Muscle of leg (tissue), 11 donors: ENCODE measurements around the gene TMEM164. TPM values are rescaled to one million over a fixed set of nuclear protein-coding genes. Genes with fewer than 3 reads are reported as not detected.

ENCODE experiments used
- DNase-seq: peaks from one replicate; pipeline ENCODE4 v3.0.0; 2013
- H3K27ac ChIP-seq: one replicate; pipeline ENCODE4 v1.5.1; 2013; ENCODE audit warnings: mild to moderate bottlenecking, low read length, control low read depth
- H3K27me3 ChIP-seq: one replicate; pipeline ENCODE4 v1.6.1; 2013; ENCODE audit warnings: low read length; ENCODE audit not compliant: control insufficient read depth, insufficient read depth
- H3K36me3 ChIP-seq: one replicate; pipeline ENCODE4 v1.6.1; 2013; ENCODE audit warnings: low read length; ENCODE audit not compliant: control insufficient read depth, insufficient read depth
- H3K4me1 ChIP-seq: one replicate; pipeline ENCODE4 v1.6.1; 2013; ENCODE audit warnings: low read length; ENCODE audit not compliant: control insufficient read depth, insufficient read depth
- H3K4me3 ChIP-seq: one replicate; pipeline ENCODE4 v1.5.1; 2013; ENCODE audit warnings: low read length, control low read depth
- H3K9me3 ChIP-seq: replicated peaks from 2 replicates; pipeline ENCODE4 v1.6.1; 2013; ENCODE audit warnings: low read depth, low read length; ENCODE audit not compliant: control insufficient read depth
- WGBS: methylation state at CpG from one replicate; pipeline ENCODE4 v1.1.5; 2013; ENCODE audit warnings: missing lambda C conversion rate; ENCODE audit not compliant: insufficient coverage; 5-methylcytosine and 5-hydroxymethylcytosine counted together
- polyA plus RNA-seq, 8 donors: library from polyadenylated mRNA; unstranded; fragments of 120-200 nt; gene quantifications; one replicate each; pipeline versions ENCODE4 v1.2.1 to v1.2.3, GENCODE V29; 2013; ENCODE audit warnings: inconsistent platforms in 1 of 8, low replicate concordance in 1 of 8; ENCODE audit not compliant: insufficient read length in 8 of 8, insufficient read depth in 1 of 8
- total RNA-seq: library from RNA; stranded (reverse); fragments of 120-200 nt; gene quantifications from one replicate; pipeline ENCODE4 v1.2.4, GENCODE V29; 2013

TMEM164 gene
- total and polyA plus RNA-seq, 9 donors = 17.9 to 33.5 (median 26.3) TPM

DNA sequence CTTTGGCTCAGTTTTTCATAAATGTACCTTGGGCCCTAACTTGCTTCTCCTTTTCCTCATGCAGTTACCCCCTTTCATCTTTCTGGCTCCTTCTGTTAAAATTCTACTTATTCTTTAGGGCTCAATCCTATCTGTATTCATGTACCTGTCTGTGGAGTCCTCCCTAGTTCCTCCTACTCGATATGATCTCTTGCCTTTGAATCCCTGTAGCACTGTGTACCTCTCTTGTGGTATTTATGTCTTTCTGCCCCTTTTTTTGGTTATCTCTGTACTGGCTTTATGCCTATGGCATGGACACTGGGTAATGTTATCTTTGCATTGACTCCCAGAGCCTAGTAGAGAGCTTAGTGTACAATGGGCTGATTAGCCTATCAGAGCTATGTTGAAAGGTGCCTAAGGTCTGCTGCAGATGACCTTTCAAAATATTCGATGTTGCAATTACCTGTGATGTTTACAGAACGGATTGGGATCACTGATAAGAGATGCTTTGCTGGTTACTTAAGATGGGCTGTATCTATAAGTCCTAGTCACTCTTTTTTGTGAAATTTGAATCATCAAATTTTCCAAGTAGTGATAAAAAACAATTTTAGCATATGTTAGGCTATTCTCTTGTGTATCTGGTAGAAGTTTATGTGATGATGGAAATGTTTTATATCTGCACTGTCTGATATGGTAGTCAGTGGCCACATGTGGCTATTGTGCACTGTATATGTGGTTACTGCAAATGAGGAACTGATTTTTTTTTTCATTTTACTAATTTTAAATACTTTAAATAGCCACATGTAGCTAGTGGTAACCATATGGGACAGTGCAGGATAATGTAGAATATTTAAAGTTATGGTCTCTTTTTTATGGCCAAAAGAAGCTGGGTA is 33.5 kb downstream of the TMEM164 start:
- WGBS = no CpG with 5 or more reads among the region's 3 CpGs
- H3K4me3 ChIP-seq = no peak overlapping the region
- DNase-seq = no peak
- H3K36me3 ChIP-seq = no peaks in the 10 kb centered on the region
- peaks cover 5% of the 10 kb centered on the region for H3K4me1 ChIP-seq
- H3K27me3 ChIP-seq = peaks cover 6% of the 10 kb centered on the region
- H3K27ac ChIP-seq = no peak overlapping the region
- no peaks in the 10 kb centered on the region for H3K9me3 ChIP-seq

- H3K27ac ChIP-seq = no peak overlapping the region
- H3K36me3 ChIP-seq = no peaks in the 10 kb centered on the region
- H3K4me3 ChIP-seq = no peak overlapping the region
- 100% methylated on average over 1 of the region's 2 CpGs for WGBS
- peaks cover 6% of the 10 kb centered on the region for H3K27me3 ChIP-seq
- peaks cover 5% of the 10 kb centered on the region for H3K4me1 ChIP-seq
- no peak for DNase-seq
- no peaks in the 10 kb centered on the region for H3K9me3 ChIP-seq
Observed at GRCh38 chrX:110037178-110037577, 34.3 kb downstream of the TMEM164 start.

DNA sequence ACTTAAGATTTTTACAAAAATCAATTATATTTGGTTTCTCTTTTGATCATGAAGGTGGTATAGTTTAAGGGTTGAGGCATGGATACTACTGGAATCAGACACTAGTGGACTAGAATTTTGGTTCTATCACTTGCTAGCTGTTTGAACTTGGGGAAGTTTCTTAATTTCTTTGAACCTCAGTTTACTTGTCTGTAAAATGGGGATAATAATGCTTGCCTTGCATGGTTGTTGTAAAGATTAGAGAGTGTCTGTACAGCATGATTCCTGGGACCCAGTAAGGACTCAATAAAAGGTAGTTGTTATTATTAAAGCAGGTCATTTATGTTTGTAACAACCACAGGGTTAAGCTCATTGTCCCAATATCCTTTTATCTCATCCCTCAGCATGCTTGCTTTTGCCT is 36.0 kb downstream of the TMEM164 start:
- Histone ChIP-seq H3K9me3 (no peaks in the 10 kb centered on the region), H3K36me3 (no peaks in the 10 kb centered on the region), H3K27me3 (peaks cover 6% of the 10 kb centered on the region), H3K27ac (no peak overlapping the region), H3K4me3 (no peak overlapping the region), H3K4me1 (no peaks in the 10 kb centered on the region)
- no peak for DNase-seq

DNA sequence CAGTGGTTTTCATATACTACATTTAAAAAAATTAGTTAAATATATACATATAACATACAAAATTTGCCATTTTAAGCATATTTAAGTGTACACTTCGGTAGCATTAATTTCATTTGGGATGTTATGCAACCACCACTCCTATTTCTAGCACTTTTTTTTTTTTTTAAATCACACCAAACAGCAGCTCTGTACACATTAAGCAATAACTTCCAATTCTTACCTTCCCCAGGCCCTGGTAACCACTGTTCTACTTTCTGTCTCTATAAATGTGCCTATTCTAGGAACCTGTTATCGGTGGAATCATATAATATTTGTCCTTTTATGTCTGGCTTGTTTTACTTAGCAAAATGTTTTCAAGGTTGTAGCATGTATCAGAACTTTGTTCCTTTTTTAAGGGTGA is 39.1 kb downstream of the TMEM164 start:
- no peak overlapping the region for H3K4me3 ChIP-seq
- DNase-seq = no peak
- H3K36me3 ChIP-seq = no peaks in the 10 kb centered on the region
- no peak overlapping the region for H3K27ac ChIP-seq
- peaks cover 7% of the 10 kb centered on the region for H3K4me1 ChIP-seq
- H3K9me3 ChIP-seq = no peaks in the 10 kb centered on the region
- peaks cover 12% of the 10 kb centered on the region for H3K27me3 ChIP-seq
- no CpG with 5 or more reads among the region's 2 CpGs for WGBS

DNA sequence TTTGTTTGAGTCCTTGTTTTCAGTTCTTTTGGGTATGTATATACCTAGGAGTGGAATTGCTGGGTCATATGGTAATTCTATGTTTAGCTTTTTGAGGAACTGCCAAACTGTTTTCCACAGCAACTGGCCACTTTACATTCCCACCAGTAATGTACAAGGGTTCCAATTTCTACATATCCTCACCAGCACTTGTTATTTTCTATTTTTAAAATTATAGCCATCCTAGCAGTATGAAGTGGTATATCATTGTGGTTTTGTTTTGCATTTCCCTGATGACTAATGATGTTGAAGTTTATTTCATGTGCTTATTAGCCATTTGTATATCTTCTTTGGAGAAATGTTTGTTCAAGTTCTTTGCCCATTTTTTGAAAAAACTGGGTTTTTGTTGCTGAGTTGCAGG is 39.6 kb downstream of the TMEM164 start:
- H3K4me3 ChIP-seq = no peak overlapping the region
- H3K9me3 ChIP-seq = no peaks in the 10 kb centered on the region
- H3K27me3 ChIP-seq = peaks cover 12% of the 10 kb centered on the region
- DNase-seq = no peak
- no peak overlapping the region for H3K27ac ChIP-seq
- no peaks in the 10 kb centered on the region for H3K36me3 ChIP-seq
- H3K4me1 ChIP-seq = peaks cover 7% of the 10 kb centered on the region

DNA sequence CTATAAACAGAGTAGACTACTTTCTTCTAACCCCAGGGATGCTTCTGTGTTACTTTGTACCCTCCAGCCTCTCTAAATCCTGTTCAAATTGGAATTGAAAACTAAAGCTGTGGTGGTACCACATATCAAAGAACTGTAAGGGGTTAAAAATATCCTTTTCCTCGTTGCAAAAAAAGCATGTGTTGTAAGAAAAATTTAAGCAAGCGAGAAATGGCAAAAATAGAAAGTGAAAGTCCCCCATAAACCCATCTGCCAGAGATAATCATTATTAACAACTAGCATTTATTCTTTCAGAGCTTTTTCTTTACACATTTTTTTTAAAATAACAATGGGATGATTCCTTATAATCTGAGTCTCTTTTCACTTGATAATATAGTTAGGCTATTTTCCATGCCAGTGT is 40.6 kb downstream of the TMEM164 start:
- WGBS = no CpG with 5 or more reads among the region's 2 CpGs
- H3K27ac ChIP-seq = no peak overlapping the region

DNA sequence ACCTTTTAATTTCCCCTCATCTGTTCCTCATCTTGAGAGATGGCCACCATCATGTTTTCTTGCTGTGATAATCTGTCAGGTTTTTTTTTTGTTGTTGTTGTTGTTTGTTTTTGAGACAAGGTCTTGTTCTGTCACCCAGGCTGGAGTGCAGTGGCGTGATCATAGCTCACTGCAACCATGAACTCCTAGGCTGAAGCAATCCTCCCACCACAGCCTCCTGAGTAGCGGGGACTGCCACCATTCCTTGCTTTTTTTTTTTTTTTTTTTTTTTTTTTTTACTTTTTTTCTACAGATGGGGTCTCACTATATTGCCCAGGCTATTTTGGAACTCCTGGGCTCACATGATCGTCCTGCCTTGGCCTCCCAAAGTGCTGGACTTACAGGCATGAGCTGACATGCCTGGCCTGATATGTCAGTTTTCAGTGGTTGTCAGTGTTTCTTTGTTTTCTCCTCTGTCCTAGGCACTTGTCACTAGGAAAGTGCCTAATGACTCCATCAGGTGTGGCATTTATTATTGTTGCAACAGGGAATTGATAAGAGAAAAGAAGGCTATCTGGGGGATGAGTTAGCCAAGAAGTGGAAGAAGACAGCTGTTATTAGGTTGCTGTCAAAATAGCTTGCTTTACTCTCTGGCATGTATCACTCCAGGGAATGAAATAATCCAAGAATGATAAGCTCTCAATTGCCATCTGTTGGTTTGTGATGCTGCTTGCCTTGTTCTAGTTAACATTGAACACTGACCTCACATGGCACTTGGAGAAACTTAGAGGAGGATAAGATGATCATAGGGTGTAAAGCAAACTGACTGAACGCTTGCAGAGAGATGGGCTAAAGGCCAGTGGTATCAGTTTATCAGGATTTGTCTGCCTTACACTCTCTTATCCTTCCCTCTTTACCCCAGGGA is 41.7 kb downstream of the TMEM164 start:
- peak overlapping the region; percentile 51 for H3K27ac ChIP-seq

More for the DNA sequence above, 40.6 kb downstream of the TMEM164 start:
- H3K4me3 ChIP-seq = no peak overlapping the region
- DNase-seq = no peak
- no peaks in the 10 kb centered on the region for H3K36me3 ChIP-seq
- H3K4me1 ChIP-seq = peaks cover 7% of the 10 kb centered on the region
- H3K9me3 ChIP-seq = no peaks in the 10 kb centered on the region
- H3K27me3 ChIP-seq = peaks cover 8% of the 10 kb centered on the region

GRCh38 chrX:110045421-110045820 is 42.5 kb downstream of the TMEM164 start:
- no peaks in the 10 kb centered on the region for H3K36me3 ChIP-seq
- peaks cover 13% of the 10 kb centered on the region for H3K27me3 ChIP-seq
- peak overlapping the region; percentile 51 for H3K27ac ChIP-seq
- H3K4me3 ChIP-seq = no peak overlapping the region
- 63% methylated on average over 2 of the region's 3 CpGs for WGBS
- DNase-seq = no peak
- H3K4me1 ChIP-seq = peaks cover 7% of the 10 kb centered on the region
- no peaks in the 10 kb centered on the region for H3K9me3 ChIP-seq

More for the DNA sequence above, 41.7 kb downstream of the TMEM164 start:
- Histone ChIP-seq H3K4me1 (peaks cover 7% of the 10 kb centered on the region), H3K27me3 (peaks cover 12% of the 10 kb centered on the region), H3K4me3 (no peak overlapping the region), H3K36me3 (no peaks in the 10 kb centered on the region), H3K9me3 (no peaks in the 10 kb centered on the region)
- peak; percentile 46 for DNase-seq
- WGBS = 33% methylated on average over 1 of the region's 4 CpGs

- Histone ChIP-seq H3K36me3 (no peaks in the 10 kb centered on the region), H3K27ac (no peak overlapping the region), H3K9me3 (no peaks in the 10 kb centered on the region), H3K4me1 (peaks cover 7% of the 10 kb centered on the region), H3K4me3 (no peak overlapping the region), H3K27me3 (peaks cover 12% of the 10 kb centered on the region)
- no peak for DNase-seq
- 60% methylated on average over 2 of the region's 4 CpGs for WGBS
Observed at GRCh38 chrX:110046001-110046400, 43.1 kb downstream of the TMEM164 start.

DNA sequence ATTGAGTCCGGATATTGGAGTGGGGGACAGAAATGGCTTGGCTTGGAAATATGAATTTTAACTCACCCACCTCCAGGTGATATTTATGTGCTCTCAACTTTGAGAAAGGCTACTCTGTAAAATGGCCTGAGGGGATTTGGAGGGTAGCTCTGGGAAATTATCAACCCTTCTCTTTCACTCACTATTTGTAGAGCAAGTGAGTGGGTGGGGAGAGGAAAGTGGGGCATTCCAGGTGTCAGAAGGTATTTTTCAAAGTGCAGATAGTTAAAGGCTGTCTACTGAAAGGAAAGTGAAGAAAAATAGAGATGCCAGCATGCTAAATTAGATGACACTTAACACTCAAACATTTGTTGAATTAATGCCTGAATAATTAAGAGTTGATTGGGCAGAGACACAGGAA is 44.1 kb downstream of the TMEM164 start:
- Histone ChIP-seq H3K27ac (no peak overlapping the region), H3K4me3 (no peak overlapping the region), H3K36me3 (no peaks in the 10 kb centered on the region), H3K4me1 (peaks cover 7% of the 10 kb centered on the region), H3K9me3 (no peaks in the 10 kb centered on the region), H3K27me3 (peaks cover 12% of the 10 kb centered on the region)
- DNase-seq = no peak
- no CpG with 5 or more reads among the region's 1 CpG for WGBS
